ENCODE data around the gene KRTAP10-12. TPM values are rescaled to one million over a fixed set of nuclear protein-coding genes. Genes with fewer than 3 reads are reported as not detected.
A peak's percentile ranks its signal among the peaks of the same experiment; 100 is the strongest.

The KRTAP10-12 gene
- total and polyA plus RNA-seq, 2 of the 13 experiments (the other 11 are each of a cell fraction or from before 2014, with no cell fraction given): not detected

DNA sequence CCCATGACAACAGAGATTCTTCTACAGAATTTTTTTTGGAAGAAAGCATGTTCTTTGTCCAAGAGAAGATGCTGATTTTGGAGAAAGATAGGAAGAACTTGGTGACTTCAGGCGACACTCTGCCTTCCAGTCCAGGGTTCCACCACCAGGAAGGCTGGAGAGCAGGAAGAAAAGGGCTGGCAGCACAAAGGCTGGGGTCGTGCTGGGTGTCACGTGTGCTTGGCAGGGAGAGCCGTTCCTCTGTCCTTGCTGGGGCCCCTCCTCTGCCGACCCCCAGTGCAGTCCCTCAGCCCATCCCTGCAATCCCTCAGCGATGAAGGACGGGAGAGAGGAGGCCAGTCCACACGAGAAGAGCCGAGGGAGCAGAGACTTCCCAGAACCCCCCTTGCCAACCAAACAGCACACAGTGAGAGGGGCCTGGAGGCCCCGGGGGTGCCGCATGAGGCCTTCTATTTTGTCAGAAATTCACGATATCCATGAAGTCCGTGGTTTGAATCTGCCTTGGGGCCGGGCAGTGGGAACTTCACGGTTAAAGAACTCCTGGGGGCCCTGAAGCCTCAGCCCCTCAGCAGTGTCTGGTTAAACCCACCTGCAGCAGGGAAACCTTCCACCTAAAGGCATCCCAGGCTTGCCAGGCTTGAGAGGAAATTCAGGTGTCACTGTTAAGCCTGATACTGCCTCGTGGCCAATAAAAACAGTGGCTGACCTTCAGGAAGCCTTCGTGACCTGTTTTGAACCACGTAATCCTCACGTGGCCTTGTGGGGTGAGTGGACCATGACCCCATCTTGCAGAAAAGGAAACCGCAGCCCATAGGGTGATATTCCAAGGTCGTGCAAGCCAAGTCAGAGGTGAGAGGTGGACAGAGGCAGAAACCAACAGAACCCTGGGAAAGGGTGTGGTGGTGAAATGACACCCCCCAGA, 3.4 kb downstream of the KRTAP10-12 start (continued):
- TF ChIP-seq TBL1XR1 (IDR thresholded peaks at IDR 0.05; ENCODE audit: borderline replicate concordance, low read length, partially characterized antibody) (no peak), FOSL1 (CRISPR knock-in tag; IDR thresholded peaks at IDR 0.05; ENCODE audit: borderline replicate concordance) (no peak), ZNF570 (CRISPR knock-in tag; IDR thresholded peaks at IDR 0.05; ENCODE audit: borderline replicate concordance) (no peak), ZNF557 (CRISPR knock-in tag; IDR thresholded peaks at IDR 0.05) (0 out of 2 replicates have a peak, but pooled peaks have one; percentile 36), ZNF644 (CRISPR knock-in tag; IDR thresholded peaks at IDR 0.05; ENCODE audit: low read depth) (no peak), HNRNPLL (IDR thresholded peaks at IDR 0.05; ENCODE audit: low read depth, low read length, poor library complexity, severe bottlenecking) (no peak), GZF1 (CRISPR knock-in tag; IDR thresholded peaks at IDR 0.05) (no peak), ARHGAP35 (CRISPR knock-in tag; IDR thresholded peaks at IDR 0.05; ENCODE audit: borderline replicate concordance) (no peak), KAT8 (CRISPR knock-in tag; IDR thresholded peaks at IDR 0.05) (no peak), SP2 (CRISPR knock-in tag; IDR thresholded peaks at IDR 0.05) (no peak), BHLHE40 (IDR thresholded peaks at IDR 0.05; ENCODE audit: low read length) (peak; percentile 73; the same call in 1 of the 2 replicates), SP140L (CRISPR knock-in tag; IDR thresholded peaks at IDR 0.05; ENCODE audit: borderline replicate concordance) (no peak), SP4 (CRISPR knock-in tag; IDR thresholded peaks at IDR 0.05) (no peak)
- TF ChIP-seq, protein P1, sequence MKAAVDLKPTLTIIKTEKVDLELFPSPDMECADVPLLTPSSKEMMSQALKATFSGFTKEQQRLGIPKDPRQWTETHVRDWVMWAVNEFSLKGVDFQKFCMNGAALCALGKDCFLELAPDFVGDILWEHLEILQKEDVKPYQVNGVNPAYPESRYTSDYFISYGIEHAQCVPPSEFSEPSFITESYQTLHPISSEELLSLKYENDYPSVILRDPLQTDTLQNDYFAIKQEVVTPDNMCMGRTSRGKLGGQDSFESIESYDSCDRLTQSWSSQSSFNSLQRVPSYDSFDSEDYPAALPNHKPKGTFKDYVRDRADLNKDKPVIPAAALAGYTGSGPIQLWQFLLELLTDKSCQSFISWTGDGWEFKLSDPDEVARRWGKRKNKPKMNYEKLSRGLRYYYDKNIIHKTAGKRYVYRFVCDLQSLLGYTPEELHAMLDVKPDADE (CRISPR knock-in tag; IDR thresholded peaks at IDR 0.05): no peak
- TF ChIP-seq, protein P2, sequence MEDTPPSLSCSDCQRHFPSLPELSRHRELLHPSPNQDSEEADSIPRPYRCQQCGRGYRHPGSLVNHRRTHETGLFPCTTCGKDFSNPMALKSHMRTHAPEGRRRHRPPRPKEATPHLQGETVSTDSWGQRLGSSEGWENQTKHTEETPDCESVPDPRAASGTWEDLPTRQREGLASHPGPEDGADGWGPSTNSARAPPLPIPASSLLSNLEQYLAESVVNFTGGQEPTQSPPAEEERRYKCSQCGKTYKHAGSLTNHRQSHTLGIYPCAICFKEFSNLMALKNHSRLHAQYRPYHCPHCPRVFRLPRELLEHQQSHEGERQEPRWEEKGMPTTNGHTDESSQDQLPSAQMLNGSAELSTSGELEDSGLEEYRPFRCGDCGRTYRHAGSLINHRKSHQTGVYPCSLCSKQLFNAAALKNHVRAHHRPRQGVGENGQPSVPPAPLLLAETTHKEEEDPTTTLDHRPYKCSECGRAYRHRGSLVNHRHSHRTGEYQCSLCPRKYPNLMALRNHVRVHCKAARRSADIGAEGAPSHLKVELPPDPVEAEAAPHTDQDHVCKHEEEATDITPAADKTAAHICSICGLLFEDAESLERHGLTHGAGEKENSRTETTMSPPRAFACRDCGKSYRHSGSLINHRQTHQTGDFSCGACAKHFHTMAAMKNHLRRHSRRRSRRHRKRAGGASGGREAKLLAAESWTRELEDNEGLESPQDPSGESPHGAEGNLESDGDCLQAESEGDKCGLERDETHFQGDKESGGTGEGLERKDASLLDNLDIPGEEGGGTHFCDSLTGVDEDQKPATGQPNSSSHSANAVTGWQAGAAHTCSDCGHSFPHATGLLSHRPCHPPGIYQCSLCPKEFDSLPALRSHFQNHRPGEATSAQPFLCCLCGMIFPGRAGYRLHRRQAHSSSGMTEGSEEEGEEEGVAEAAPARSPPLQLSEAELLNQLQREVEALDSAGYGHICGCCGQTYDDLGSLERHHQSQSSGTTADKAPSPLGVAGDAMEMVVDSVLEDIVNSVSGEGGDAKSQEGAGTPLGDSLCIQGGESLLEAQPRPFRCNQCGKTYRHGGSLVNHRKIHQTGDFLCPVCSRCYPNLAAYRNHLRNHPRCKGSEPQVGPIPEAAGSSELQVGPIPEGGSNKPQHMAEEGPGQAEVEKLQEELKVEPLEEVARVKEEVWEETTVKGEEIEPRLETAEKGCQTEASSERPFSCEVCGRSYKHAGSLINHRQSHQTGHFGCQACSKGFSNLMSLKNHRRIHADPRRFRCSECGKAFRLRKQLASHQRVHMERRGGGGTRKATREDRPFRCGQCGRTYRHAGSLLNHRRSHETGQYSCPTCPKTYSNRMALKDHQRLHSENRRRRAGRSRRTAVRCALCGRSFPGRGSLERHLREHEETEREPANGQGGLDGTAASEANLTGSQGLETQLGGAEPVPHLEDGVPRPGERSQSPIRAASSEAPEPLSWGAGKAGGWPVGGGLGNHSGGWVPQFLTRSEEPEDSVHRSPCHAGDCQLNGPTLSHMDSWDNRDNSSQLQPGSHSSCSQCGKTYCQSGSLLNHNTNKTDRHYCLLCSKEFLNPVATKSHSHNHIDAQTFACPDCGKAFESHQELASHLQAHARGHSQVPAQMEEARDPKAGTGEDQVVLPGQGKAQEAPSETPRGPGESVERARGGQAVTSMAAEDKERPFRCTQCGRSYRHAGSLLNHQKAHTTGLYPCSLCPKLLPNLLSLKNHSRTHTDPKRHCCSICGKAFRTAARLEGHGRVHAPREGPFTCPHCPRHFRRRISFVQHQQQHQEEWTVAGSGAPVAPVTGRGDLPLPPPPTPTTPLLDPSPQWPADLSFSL (CRISPR knock-in tag; IDR thresholded peaks at IDR 0.05): no peak
- TF ChIP-seq, protein P3, sequence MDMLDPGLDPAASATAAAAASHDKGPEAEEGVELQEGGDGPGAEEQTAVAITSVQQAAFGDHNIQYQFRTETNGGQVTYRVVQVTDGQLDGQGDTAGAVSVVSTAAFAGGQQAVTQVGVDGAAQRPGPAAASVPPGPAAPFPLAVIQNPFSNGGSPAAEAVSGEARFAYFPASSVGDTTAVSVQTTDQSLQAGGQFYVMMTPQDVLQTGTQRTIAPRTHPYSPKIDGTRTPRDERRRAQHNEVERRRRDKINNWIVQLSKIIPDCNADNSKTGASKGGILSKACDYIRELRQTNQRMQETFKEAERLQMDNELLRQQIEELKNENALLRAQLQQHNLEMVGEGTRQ (IDR thresholded peaks at IDR 0.05; ENCODE audit: low read depth, low read length): no peak
- TF ChIP-seq, protein P3 (CRISPR knock-in tag; IDR thresholded peaks at IDR 0.05; ENCODE audit: borderline replicate concordance): peak; percentile 70
